Measurements from ENCODE around the gene DCBLD1.

Gene DCBLD1

GRCh38 chr6:117506907-117507306 lies 24.4 kb downstream of the DCBLD1 start:
- TF ChIP-seq CTCF (IDR thresholded peaks at IDR 0.05; ENCODE audit: low read depth, low read length) = no peak
- no peaks in the 10 kb centered on the region for H3K4me1 ChIP-seq
- no peaks in the 10 kb centered on the region for H3K27me3 ChIP-seq

GRCh38 chr6:117508450-117508971 lies 26.0 kb downstream of the DCBLD1 start:
- no peak for TF ChIP-seq CTCF (IDR thresholded peaks at IDR 0.05; ENCODE audit: low read depth, low read length)
- Histone ChIP-seq H3K4me3 (ENCODE audit: low read depth, low read length) (no peak overlapping the region), H3K27me3 (no peaks in the 10 kb centered on the region), H3K9me3 (no peaks in the 10 kb centered on the region), H3K4me1 (no peaks in the 10 kb centered on the region), H3K36me3 (no peaks in the 10 kb centered on the region)
- DNase-seq = no peak

More at GRCh38 chr6:117506907-117507306, 24.4 kb downstream of the DCBLD1 start:
- no peak overlapping the region for H3K4me3 ChIP-seq (ENCODE audit: low read depth, low read length)
- H3K9me3 ChIP-seq = no peaks in the 10 kb centered on the region
- H3K36me3 ChIP-seq = no peaks in the 10 kb centered on the region
- no peak for DNase-seq

- H3K36me3 ChIP-seq = no peaks in the 10 kb centered on the region
- H3K4me1 ChIP-seq = no peaks in the 10 kb centered on the region
- H3K4me3 ChIP-seq (ENCODE audit: low read depth, low read length) = no peak overlapping the region
- no peak for TF ChIP-seq CTCF (IDR thresholded peaks at IDR 0.05; ENCODE audit: low read depth, low read length)
- no peak for DNase-seq
- no peaks in the 10 kb centered on the region for H3K27me3 ChIP-seq
- H3K9me3 ChIP-seq = no peaks in the 10 kb centered on the region
These were observed 26.5 kb downstream of the DCBLD1 start for GRCh38 chr6:117509021-117509420.

- no peaks in the 10 kb centered on the region for H3K4me1 ChIP-seq
- no peak overlapping the region for H3K4me3 ChIP-seq (ENCODE audit: low read depth, low read length)
- H3K27me3 ChIP-seq = no peaks in the 10 kb centered on the region
- H3K9me3 ChIP-seq = no peaks in the 10 kb centered on the region
- no peak for DNase-seq
- TF ChIP-seq CTCF (IDR thresholded peaks at IDR 0.05; ENCODE audit: low read depth, low read length) = no peak
- no peaks in the 10 kb centered on the region for H3K36me3 ChIP-seq
These were observed 29.8 kb downstream of the DCBLD1 start for GRCh38 chr6:117512056-117512828.

- Histone ChIP-seq H3K4me3 (ENCODE audit: low read depth, low read length) (no peak overlapping the region), H3K9me3 (no peaks in the 10 kb centered on the region), H3K27me3 (no peaks in the 10 kb centered on the region), H3K4me1 (no peaks in the 10 kb centered on the region), H3K36me3 (no peaks in the 10 kb centered on the region)
- TF ChIP-seq CTCF (IDR thresholded peaks at IDR 0.05; ENCODE audit: low read depth, low read length) = no peak
- no peak for DNase-seq
These were observed 30.6 kb downstream of the DCBLD1 start for GRCh38 chr6:117512987-117513573.

Measured in BE2C (cell line).